Activated T-helper 17 cell treated with anti-CD3 and anti-CD28 coated beads, Interleukin-2, amount 50 U/mL, for 72 hours (primary cell): Measurements from ENCODE around the gene CRKL. TPM values are rescaled to one million over a fixed set of nuclear protein-coding genes. Genes with fewer than 3 reads are reported as not detected.

Experiments
- ATAC-seq: fragments of 150-1000 bp; cut with Tn5 transposase; replicated peaks from 2 replicates; pipeline ENCODE4 v1.10.0; 2021; ENCODE audit warnings: mild to moderate bottlenecking, moderate library complexity
- H3K27ac Mint-ChIP-seq: one replicate; pipeline ENCODE4 v1.8.0; 2022; ENCODE audit warnings: mixed read lengths
- H3K27me3 Mint-ChIP-seq: one replicate; pipeline ENCODE4 v1.8.0; 2022; ENCODE audit warnings: mixed read lengths
- H3K36me3 Mint-ChIP-seq: one replicate; pipeline ENCODE4 v1.8.0; 2022; ENCODE audit warnings: low read depth, mild to moderate bottlenecking, mixed read lengths
- H3K4me1 Mint-ChIP-seq: one replicate; pipeline ENCODE4 v1.8.0; 2022; ENCODE audit warnings: mixed read lengths
- H3K4me3 Mint-ChIP-seq: one replicate; pipeline ENCODE4 v1.8.0; 2022; ENCODE audit warnings: mild to moderate bottlenecking, mixed read lengths
- H3K9me3 Mint-ChIP-seq: one replicate; pipeline ENCODE4 v1.8.0; 2022; ENCODE audit warnings: mixed read lengths
- total RNA-seq, 2 donors: library from RNA; stranded (reverse); gene quantifications; one replicate each; pipeline ENCODE4 v1.2.3, GENCODE V29; 2022

CRKL gene
- total RNA-seq, 2 donors from 2014 or later = 88.5 to 145 TPM

- no peak overlapping the region for H3K4me3 Mint-ChIP-seq
- peaks cover 9% of the 10 kb centered on the region for H3K27me3 Mint-ChIP-seq
Measured at GRCh38 chr22:20959578-20960461, 42.6 kb downstream of the CRKL start.

DNA sequence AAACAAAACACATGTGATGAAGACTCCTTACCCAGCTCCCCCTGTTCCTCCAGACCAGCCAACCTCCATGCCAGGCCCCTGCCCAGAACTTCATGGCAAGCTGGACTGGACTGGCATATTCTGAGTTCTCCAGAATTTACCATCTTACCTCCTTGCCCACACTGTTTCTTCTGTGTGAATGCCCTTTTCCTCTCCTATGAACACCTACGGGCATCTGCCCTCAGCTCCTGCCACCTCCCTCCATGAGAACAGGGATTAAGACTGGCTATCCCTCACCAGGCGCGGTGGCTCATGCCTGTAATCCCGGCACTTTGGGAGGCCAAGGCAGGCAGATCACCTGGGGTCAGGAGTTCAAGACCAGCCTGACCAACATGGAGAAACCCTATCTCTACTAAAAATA lies 43.4 kb downstream of the CRKL start:
- Mint-ChIP-seq H3K4me1 (no peaks in the 10 kb centered on the region), H3K36me3 (peaks cover 5% of the 10 kb centered on the region), H3K9me3 (no peaks in the 10 kb centered on the region), H3K27ac (no peak overlapping the region), H3K27me3 (peaks cover 9% of the 10 kb centered on the region), H3K4me3 (no peak overlapping the region)
- ATAC-seq = no peak

More at GRCh38 chr22:20959578-20960461, 42.6 kb downstream of the CRKL start:
- H3K9me3 Mint-ChIP-seq = no peaks in the 10 kb centered on the region
- H3K36me3 Mint-ChIP-seq = peaks cover 5% of the 10 kb centered on the region
- H3K4me1 Mint-ChIP-seq = no peaks in the 10 kb centered on the region
- no peak for ATAC-seq
- no peak overlapping the region for H3K27ac Mint-ChIP-seq

- ATAC-seq = no peak
- Mint-ChIP-seq H3K4me3 (no peak overlapping the region), H3K27me3 (peaks cover 9% of the 10 kb centered on the region), H3K27ac (no peak overlapping the region), H3K36me3 (no peaks in the 10 kb centered on the region), H3K9me3 (no peaks in the 10 kb centered on the region), H3K4me1 (no peaks in the 10 kb centered on the region)
Measured at GRCh38 chr22:20962491-20962945, 45.3 kb downstream of the CRKL start.

DNA sequence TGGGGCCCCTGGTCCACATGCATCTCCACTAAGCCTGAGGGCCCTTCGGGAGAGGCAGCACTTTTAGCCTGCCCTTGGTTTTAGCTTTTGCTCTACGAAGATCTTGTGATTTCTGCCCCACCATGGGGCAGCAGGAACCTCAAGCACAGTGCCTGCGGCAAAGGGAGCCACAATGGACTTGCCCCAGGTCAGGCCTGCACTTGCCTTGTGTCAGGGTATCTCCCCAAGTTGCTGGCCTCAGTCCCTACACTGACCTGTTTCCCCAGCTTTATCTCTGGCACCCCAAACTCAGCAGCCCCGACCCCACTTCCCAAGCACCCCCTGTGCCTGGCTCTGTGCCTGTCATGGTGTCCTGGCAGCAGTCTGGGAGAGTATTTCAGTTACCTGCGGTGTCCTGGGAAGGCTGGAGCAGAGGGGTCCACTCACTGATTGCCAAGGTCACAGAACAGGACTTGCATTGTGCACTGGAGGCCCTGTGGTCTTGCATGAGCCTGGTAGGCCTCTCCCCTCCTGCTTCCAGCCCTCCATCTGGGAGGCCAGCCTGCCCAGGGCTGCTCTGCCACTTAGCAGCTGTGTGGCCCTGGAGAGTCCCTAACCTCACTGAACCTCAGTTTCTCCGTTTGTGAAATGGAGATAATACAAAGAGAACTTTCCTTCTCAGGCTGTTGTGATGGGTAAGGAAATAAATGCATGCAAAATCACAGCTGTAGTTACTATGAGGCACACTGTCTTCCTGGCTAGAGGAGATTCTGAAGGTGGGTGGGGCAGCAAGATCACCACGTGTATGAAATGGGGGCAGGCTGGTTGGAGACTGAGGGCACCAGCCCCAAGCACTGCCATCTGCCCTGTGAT lies 46.2 kb downstream of the CRKL start:
- Mint-ChIP-seq H3K27ac (peak overlapping the region; percentile 63), H3K4me1 (no peaks in the 10 kb centered on the region), H3K36me3 (no peaks in the 10 kb centered on the region), H3K4me3 (peak overlapping the region; percentile 59), H3K27me3 (peaks cover 4% of the 10 kb centered on the region), H3K9me3 (no peaks in the 10 kb centered on the region)
- no peak for ATAC-seq

- Mint-ChIP-seq H3K27ac (peak overlapping the region; percentile 63), H3K36me3 (no peaks in the 10 kb centered on the region), H3K4me3 (peak overlapping the region; percentile 59), H3K4me1 (no peaks in the 10 kb centered on the region), H3K9me3 (no peaks in the 10 kb centered on the region), H3K27me3 (peaks cover 4% of the 10 kb centered on the region)
- ATAC-seq = peak; percentile 22
Measured at GRCh38 chr22:20964090-20964798, 47.0 kb downstream of the CRKL start.

DNA sequence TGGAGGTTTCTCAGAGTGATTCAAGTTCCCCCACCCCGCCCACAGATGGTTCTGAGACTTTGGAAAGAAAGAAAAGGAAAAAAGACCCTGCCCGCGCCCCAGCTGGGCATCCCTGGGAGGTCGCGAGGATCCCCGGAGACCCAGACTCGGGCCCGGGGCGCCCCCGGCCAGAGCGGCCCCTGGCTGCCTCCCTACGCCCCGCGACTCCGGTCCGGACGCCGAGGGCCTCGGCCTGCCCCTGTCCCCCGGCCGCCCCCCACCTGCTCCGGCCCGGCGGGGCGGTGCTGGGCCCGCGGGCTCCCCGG lies 47.5 kb downstream of the CRKL start:
- peak overlapping the region; percentile 63 for H3K27ac Mint-ChIP-seq

GRCh38 chr22:20965104-20965887 lies 48.1 kb downstream of the CRKL start:
- peak; percentile 13 for ATAC-seq
- peak overlapping the region; percentile 11 for H3K4me3 Mint-ChIP-seq
- H3K27ac Mint-ChIP-seq = no peak overlapping the region
- H3K27me3 Mint-ChIP-seq = peaks cover 4% of the 10 kb centered on the region
- no peaks in the 10 kb centered on the region for H3K4me1 Mint-ChIP-seq
- H3K36me3 Mint-ChIP-seq = no peaks in the 10 kb centered on the region
- no peaks in the 10 kb centered on the region for H3K9me3 Mint-ChIP-seq

More for the DNA sequence above, 47.5 kb downstream of the CRKL start:
- Mint-ChIP-seq H3K4me1 (no peaks in the 10 kb centered on the region), H3K9me3 (no peaks in the 10 kb centered on the region), H3K4me3 (peak overlapping the region; percentile 59), H3K36me3 (no peaks in the 10 kb centered on the region), H3K27me3 (peaks cover 4% of the 10 kb centered on the region)
- peak; percentile 12 for ATAC-seq

DNA sequence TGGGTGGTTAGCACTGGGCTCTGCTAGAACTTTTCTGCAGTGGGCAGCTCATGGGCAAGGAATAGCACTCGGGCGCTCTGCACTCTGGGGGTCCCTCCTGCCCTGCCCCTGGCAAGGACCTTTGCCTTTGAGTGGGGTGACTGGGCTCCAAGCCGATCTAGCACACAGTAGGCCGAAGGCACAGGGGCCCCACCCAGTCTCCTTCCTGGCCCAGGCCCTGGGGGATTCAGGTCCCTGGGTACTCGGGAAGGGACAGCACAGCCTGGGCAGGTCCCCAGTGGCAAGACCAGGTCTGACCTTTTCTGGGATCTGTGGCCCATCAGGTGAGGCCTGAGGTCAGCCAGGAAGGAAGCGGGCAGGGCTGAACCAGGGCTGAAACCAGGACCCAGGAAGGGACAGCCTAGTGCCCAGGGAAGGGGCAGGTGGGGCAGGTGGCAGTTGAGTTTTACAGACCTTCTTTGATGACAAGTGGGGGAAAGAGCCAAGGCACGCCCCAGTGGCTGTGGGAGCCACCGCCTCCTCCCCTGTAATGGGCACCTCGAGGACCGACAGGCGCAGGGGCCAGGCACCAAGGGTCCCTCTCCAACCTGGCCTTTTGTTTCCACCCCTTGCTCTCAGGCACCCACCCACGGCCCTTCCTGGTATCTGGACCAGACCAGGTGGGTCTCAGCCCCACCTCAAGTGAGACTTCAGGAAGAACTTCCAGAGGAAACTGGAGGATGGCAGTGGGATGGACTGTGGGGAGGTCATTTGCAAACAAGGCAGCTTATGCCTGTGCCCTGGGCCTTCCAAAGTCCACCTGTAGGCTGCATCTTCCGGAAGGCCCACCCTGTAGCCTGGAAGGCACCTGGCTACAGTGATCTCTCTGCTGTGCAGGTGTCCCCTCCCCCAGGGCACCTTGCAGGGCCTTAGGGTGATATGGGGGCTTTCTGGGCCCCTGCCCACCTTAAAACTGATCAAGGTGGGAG lies 49.0 kb downstream of the CRKL start:
- Mint-ChIP-seq H3K27me3 (peaks cover 4% of the 10 kb centered on the region), H3K4me1 (no peaks in the 10 kb centered on the region), H3K36me3 (no peaks in the 10 kb centered on the region), H3K9me3 (no peaks in the 10 kb centered on the region), H3K27ac (no peak overlapping the region), H3K4me3 (peak overlapping the region; percentile 11)
- no peak for ATAC-seq

GRCh38 chr22:20966883-20967696 lies 49.9 kb downstream of the CRKL start, which contains the start of gene AIFM3:
AIFM3 (plus strand) TSS chr22:20967255; CDS start chr22:20967945, 690 bp downstream.
- Mint-ChIP-seq H3K9me3 (no peaks in the 10 kb centered on the region), H3K27ac (no peak within 1 kb of the TSS), H3K4me1 (no peaks in the 10 kb centered on the region), H3K36me3 (no peaks in the 10 kb centered on the region), H3K27me3 (peaks cover 4% of the 10 kb centered on the region), H3K4me3 (peak within 1 kb of the TSS; percentile 11)
- ATAC-seq = no peak

GRCh38 chr22:20967697-20968211 lies 50.5 kb downstream of the CRKL start:
- no peaks in the 10 kb centered on the region for H3K9me3 Mint-ChIP-seq
- ATAC-seq = no peak
- no peak overlapping the region for H3K27ac Mint-ChIP-seq
- no peaks in the 10 kb centered on the region for H3K36me3 Mint-ChIP-seq
- H3K27me3 Mint-ChIP-seq = peaks cover 4% of the 10 kb centered on the region
- no peak overlapping the region for H3K4me3 Mint-ChIP-seq
- no peaks in the 10 kb centered on the region for H3K4me1 Mint-ChIP-seq

DNA sequence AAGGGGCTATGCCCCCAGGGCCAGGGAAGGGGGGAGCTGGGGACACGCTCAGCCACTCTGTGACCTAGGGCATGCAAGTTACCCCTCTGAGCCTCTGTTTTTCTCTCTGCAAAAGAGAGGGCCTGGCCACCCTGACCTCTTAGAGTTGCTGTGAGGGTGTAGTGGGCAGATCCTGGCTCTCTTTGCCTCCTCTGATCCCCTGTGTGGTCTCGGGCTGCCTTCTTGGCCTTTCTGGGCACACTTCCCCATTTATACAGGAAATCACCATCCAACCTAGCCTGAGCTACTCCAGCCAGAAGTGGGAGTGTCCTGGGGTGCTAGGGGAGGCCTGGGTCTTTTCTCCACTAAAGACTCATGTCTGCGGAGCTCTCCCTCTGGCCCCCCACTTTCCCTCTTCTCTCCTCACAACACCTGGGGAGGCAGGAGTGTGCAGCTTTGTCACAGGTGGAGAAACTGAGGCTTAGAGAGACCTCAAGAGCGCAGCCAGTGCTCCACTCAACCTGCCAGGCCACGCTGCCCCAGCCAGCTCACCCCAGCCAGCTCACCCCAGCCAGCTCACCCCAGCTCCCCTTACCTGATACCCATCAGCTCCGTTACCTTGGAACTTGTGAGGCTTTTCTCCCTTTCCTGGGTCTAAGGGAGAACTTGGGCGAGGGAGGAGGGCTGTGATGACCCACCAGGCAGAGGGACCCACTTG lies 51.2 kb downstream of the CRKL start:
- Mint-ChIP-seq H3K9me3 (no peaks in the 10 kb centered on the region), H3K27me3 (peaks cover 4% of the 10 kb centered on the region), H3K27ac (no peak overlapping the region), H3K4me1 (no peaks in the 10 kb centered on the region), H3K4me3 (no peak overlapping the region), H3K36me3 (no peaks in the 10 kb centered on the region)
- ATAC-seq = no peak
